ENCODE measurements around the gene HSD3B7. TPM values are rescaled to one million over a fixed set of nuclear protein-coding genes. Genes with fewer than 3 reads are reported as not detected.

HSD3B7 gene
- total RNA-seq, 4 donors from 2014 or later: 6.9 to 17.0 (median 8.8) TPM

DNA sequence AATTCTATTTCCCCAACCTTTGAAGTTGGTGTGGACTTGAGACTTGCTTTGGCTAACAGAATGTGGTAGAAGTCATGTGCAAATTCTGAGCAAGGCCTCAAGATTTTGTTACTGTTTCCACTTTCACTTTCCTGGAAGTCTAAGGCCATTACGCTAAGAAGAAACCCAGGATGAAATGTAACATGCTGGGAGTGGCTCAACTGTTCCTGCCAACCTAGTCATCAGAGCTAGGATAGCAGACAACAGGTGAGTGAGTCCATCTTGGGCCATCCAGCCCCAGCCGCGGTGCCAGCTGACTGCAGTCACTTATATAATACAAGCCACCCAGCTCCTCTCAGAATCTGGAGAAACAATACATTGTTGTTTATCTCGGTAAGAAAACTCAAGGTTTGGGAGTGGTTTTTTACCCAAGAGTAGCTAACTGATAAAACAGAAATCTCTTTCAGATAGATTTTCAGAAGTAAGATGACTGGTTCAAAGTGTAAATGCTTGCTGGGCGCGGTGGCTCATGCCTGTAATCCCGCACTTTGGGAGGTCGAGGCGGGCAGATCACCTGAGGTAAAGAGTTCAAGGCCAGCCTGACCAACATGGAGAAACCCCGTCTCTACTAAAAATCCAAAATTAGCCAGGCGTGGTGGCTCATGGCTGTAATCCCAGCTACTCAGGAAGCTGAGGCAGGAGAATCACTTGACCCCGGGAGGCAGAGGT lies 37.7 kb downstream of the HSD3B7 start:
- Histone ChIP-seq H3K36me3 (no peaks in the 10 kb centered on the region), H3K27ac (no peak overlapping the region), H3K27me3 (no peaks in the 10 kb centered on the region), H3K4me3 (no peak overlapping the region), H3K9me3 (no peaks in the 10 kb centered on the region), H3K4me1 (no peaks in the 10 kb centered on the region)
- TF ChIP-seq POLR2A (IDR thresholded peaks at IDR 0.05): no peak
- TF ChIP-seq, protein P1, sequence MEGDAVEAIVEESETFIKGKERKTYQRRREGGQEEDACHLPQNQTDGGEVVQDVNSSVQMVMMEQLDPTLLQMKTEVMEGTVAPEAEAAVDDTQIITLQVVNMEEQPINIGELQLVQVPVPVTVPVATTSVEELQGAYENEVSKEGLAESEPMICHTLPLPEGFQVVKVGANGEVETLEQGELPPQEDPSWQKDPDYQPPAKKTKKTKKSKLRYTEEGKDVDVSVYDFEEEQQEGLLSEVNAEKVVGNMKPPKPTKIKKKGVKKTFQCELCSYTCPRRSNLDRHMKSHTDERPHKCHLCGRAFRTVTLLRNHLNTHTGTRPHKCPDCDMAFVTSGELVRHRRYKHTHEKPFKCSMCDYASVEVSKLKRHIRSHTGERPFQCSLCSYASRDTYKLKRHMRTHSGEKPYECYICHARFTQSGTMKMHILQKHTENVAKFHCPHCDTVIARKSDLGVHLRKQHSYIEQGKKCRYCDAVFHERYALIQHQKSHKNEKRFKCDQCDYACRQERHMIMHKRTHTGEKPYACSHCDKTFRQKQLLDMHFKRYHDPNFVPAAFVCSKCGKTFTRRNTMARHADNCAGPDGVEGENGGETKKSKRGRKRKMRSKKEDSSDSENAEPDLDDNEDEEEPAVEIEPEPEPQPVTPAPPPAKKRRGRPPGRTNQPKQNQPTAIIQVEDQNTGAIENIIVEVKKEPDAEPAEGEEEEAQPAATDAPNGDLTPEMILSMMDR (IDR thresholded peaks at IDR 0.05): no peak
- 67 to 78% methylated on average over 7 to 11 of the region's 12 CpGs for WGBS, 2 donors
- intact Hi-C loops (cut with DNase I): no loop called here
- no peak for DNase-seq

DNA sequence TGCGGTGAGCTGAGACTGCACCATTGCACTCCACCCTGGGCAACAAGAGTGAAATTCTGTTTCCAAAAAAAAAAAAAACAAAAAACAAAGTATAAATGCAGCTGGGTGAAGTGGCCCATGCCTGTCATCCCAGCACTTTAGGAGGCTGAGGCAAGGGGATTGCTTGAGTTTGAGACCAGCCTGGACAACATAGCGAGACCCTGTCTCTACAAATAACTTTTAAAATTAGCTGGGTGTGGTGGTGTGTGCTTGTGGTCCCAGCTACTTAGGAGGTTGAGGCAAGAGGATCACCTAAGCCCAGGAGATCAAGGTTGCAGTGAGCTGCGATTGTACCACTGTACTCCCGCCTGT lies 38.2 kb downstream of the HSD3B7 start:
- Histone ChIP-seq H3K4me3 (no peak overlapping the region), H3K27me3 (no peaks in the 10 kb centered on the region), H3K9me3 (no peaks in the 10 kb centered on the region), H3K36me3 (no peaks in the 10 kb centered on the region), H3K27ac (no peak overlapping the region), H3K4me1 (no peaks in the 10 kb centered on the region)
- DNase-seq: no peak
- WGBS, 2 donors: 95 to 100% methylated on average over 3 to 4 of the region's 4 CpGs
- TF ChIP-seq, protein P1 (IDR thresholded peaks at IDR 0.05): no peak
- no peak for TF ChIP-seq POLR2A (IDR thresholded peaks at IDR 0.05)
- intact Hi-C loops (cut with DNase I): no loop called here

DNA sequence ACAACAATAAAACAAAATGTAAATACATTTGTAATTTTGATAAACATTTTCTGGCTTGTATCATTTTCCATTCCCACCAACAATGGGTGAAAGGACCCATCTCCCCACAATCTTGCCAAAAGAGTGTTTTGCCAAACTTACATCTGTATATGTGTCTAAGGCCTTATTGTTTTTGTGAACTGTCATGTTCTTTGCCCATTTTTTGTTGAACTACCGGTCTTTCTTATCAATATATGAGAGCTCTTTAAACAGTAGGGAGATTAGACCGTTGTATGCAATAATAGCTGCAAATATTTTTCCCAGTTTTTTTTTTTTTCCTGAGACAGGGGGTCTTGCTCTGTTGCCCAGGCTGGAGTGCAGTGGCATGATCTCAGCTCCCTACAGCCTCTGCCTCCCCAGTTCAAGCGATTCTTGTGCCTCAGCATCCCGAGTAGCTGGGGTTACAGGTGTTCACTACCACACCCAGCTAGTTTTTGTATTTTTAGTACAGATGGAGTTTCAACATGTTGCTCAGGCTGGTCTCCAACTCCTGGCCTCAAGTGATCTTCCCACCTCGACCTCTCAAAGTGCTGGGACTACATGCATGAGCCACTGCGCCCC lies 38.7 kb downstream of the HSD3B7 start:
- 57 to 65% methylated on average over 6 of the region's 6 CpGs for WGBS, 2 donors
- no peak for TF ChIP-seq POLR2A (IDR thresholded peaks at IDR 0.05)
- TF ChIP-seq, protein P1 (IDR thresholded peaks at IDR 0.05): no peak
- Histone ChIP-seq H3K4me3 (no peak overlapping the region), H3K27ac (no peak overlapping the region), H3K9me3 (no peaks in the 10 kb centered on the region), H3K4me1 (no peaks in the 10 kb centered on the region), H3K36me3 (no peaks in the 10 kb centered on the region), H3K27me3 (no peaks in the 10 kb centered on the region)
- DNase-seq: no peak
- intact Hi-C loops (cut with DNase I): no loop called here

DNA sequence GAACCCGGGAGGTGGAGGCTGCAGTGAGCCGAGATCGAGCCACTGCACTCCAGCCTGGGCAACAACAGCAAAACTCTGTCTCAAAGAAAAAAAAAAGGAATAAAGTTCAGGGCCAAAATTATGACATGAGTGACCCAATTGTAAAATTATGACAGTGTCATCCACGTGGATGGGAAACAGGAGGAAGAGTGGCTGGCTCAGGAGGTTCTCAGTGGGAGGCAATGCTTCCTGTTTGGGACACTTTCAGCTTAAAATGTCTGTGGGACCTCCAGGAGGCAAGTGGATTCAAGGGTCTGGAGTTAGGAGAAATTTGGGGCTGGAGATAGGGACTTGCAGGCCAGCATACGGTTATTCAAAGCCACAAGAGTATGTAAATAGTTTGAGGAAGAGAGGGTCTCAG lies 40.3 kb downstream of the HSD3B7 start:
- WGBS, 2 donors: 75 to 81% methylated on average over 5 of the region's 5 CpGs
- no peaks in the 10 kb centered on the region for H3K36me3 ChIP-seq
- no peaks in the 10 kb centered on the region for H3K4me1 ChIP-seq
- DNase-seq: no peak
- no peak overlapping the region for H3K27ac ChIP-seq
- no peak overlapping the region for H3K4me3 ChIP-seq
- intact Hi-C loops (cut with DNase I): no loop called here
- no peaks in the 10 kb centered on the region for H3K27me3 ChIP-seq
- TF ChIP-seq, protein P1 (IDR thresholded peaks at IDR 0.05): no peak
- TF ChIP-seq POLR2A (IDR thresholded peaks at IDR 0.05): no peak
- no peaks in the 10 kb centered on the region for H3K9me3 ChIP-seq

DNA sequence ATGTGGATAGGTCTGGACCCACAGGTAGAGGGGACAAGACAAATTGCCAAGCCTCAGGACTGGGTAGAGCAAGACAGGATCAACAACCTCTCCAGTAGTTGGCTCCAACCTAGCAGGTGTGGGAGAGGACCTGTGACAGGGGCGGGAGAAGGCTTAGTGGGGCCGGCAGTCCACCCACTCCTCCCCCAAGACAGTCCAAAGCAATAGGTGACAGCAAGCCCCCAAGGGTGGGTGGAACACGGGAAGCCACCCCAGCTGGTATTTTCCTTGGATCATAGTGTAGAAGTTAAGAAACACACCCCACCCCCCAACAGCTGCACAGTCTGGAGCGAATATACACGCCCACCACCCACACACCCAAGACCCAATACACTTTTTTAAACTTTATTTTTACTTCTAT lies 44.3 kb downstream of the HSD3B7 start:
- H3K9me3 ChIP-seq: no peaks in the 10 kb centered on the region
- no peak for TF ChIP-seq POLR2A (IDR thresholded peaks at IDR 0.05)
- TF ChIP-seq, protein P1 (IDR thresholded peaks at IDR 0.05): no peak
- no peak for DNase-seq
- no peaks in the 10 kb centered on the region for H3K27me3 ChIP-seq
- H3K4me1 ChIP-seq: peaks cover 6 to 16% (median 10%) of the 10 kb centered on the region in 3 donors
- no peak overlapping the region for H3K27ac ChIP-seq
- WGBS, 2 donors: 69 to 70% methylated on average over 5 of the region's 5 CpGs
- H3K4me3 ChIP-seq: no peak overlapping the region
- H3K36me3 ChIP-seq: no peaks in the 10 kb centered on the region
- intact Hi-C loops (cut with DNase I): no loop called here
